IMR-90 (cell line): ENCODE data around the gene ZNF384. TPM values are rescaled to one million over a fixed set of nuclear protein-coding genes. Genes with fewer than 3 reads are reported as not detected.

Experiments used
- ATAC-seq: fragments of 200-7000 bp; cut with Tn5 transposase; 2 replicates; pipeline ENCODE4 v1.9.1; 2020; ENCODE audit warnings: low read depth, mild to moderate bottlenecking, moderate library complexity
- BruUV-seq: library from RNA; stranded (reverse); fragments of 400-500 nt; replicated peaks from 2 replicates; lab custom pipeline; 2021; lab: Mats Ljungman, UMichigan
- CTCF ChIA-PET: fragments of 300-600 bp; formaldehyde crosslinking; extraction: SDS; loops from one replicate; lab custom pipeline; 2021; ENCODE audit warnings: antibody characterized with exemption; lab: Yijun Ruan, JAX
- POLR2A ChIA-PET: fragments of 300-600 bp; sonication (Branson Sonifier 250); formaldehyde crosslinking; loops from one replicate; lab custom pipeline; 2022; ENCODE audit warnings: antibody characterized with exemption; ENCODE audit not compliant: unreplicated experiment; lab: Charles Lee
- DNase-seq: peaks from one replicate; pipeline ENCODE4 v3.0.0; 2013
- H2AFZ ChIP-seq: replicated peaks from 2 replicates; pipeline ENCODE3; 2013; ENCODE audit warnings: low read length, mild to moderate bottlenecking; ENCODE audit not compliant: poor library complexity
- H2AK5ac ChIP-seq: 2 replicates; pipeline ENCODE4 v1.6.1; 2013; ENCODE audit warnings: low read depth, low read length, inconsistent platforms
- H2AK9ac ChIP-seq: replicated peaks from 2 replicates; pipeline ENCODE3; 2013; ENCODE audit warnings: mild to moderate bottlenecking, low read depth, low read length, moderate library complexity; ENCODE audit not compliant: poor library complexity
- H2BK120ac ChIP-seq: 2 replicates; pipeline ENCODE4 v1.6.1; 2013; ENCODE audit warnings: low read depth, low read length, inconsistent platforms
- H2BK15ac ChIP-seq: 3 replicates; pipeline ENCODE4 v1.6.1; 2013; ENCODE audit warnings: low read depth, low read length, inconsistent platforms
- H2BK20ac ChIP-seq: 2 replicates; pipeline ENCODE4 v1.6.1; 2013; ENCODE audit warnings: low read depth, mild to moderate bottlenecking, inconsistent platforms, low read length, moderate library complexity
- H2BK5ac ChIP-seq: 2 replicates; pipeline ENCODE4 v1.6.1; 2013; ENCODE audit warnings: mild to moderate bottlenecking, low read depth, low read length, inconsistent platforms; ENCODE audit not compliant: poor library complexity, severe bottlenecking
- H3K14ac ChIP-seq: replicated peaks from 2 replicates; pipeline ENCODE4 v1.6.1; 2013; ENCODE audit warnings: low read depth, low read length, inconsistent platforms
- H3K18ac ChIP-seq: 2 replicates; pipeline ENCODE4 v1.6.1; 2013; ENCODE audit warnings: low read depth, low read length, control low read depth
- H3K23ac ChIP-seq: 2 replicates; pipeline ENCODE4 v1.6.1; 2013; ENCODE audit warnings: low read depth, low read length, inconsistent platforms
- H3K27ac ChIP-seq: 2 replicates; pipeline ENCODE4 v1.5.1; 2013; ENCODE audit warnings: mild to moderate bottlenecking, control low read depth, low read length; ENCODE audit not compliant: insufficient read depth
- H3K27me3 ChIP-seq: 2 replicates; pipeline ENCODE4 v1.6.1; 2013; ENCODE audit warnings: low read length; ENCODE audit not compliant: control insufficient read depth, insufficient read depth
- H3K36me3 ChIP-seq: 2 replicates; pipeline ENCODE4 v1.6.1; 2013; ENCODE audit warnings: low read length, mixed read lengths; ENCODE audit not compliant: control insufficient read depth, insufficient read depth
- H3K4ac ChIP-seq: 2 replicates; pipeline ENCODE4 v1.6.1; 2013; ENCODE audit warnings: low read depth, low read length, inconsistent platforms
- H3K4me1 ChIP-seq: 2 replicates; pipeline ENCODE4 v1.6.1; 2013; ENCODE audit warnings: low read length, mixed read lengths; ENCODE audit not compliant: control insufficient read depth, insufficient read depth
- H3K4me2 ChIP-seq: 2 replicates; pipeline ENCODE4 v1.6.1; 2013; ENCODE audit warnings: low read depth, mild to moderate bottlenecking, control low read depth, low read length, moderate library complexity
- H3K4me3 ChIP-seq: 2 replicates; pipeline ENCODE4 v1.5.1; 2013; ENCODE audit warnings: low read depth, mild to moderate bottlenecking, control low read depth, low read length, moderate library complexity; ENCODE audit not compliant: insufficient read depth
- H3K56ac ChIP-seq: 2 replicates; pipeline ENCODE4 v1.6.1; 2013; ENCODE audit warnings: low read length, inconsistent platforms; ENCODE audit not compliant: insufficient read depth; ENCODE audit errors: extremely low read depth
- H3K79me1 ChIP-seq, 2 experiments: 2 replicates each; pipeline ENCODE4 v1.6.1; 2013; ENCODE audit warnings: low read length in 2 of 2, inconsistent platforms in 1 of 2, low read depth in 1 of 2
- H3K9ac ChIP-seq: 2 replicates; pipeline ENCODE4 v1.6.1; 2013; ENCODE audit warnings: low read depth, low read length, control low read depth
- H3K9me1 ChIP-seq: 2 replicates; pipeline ENCODE4 v1.6.1; 2013; ENCODE audit warnings: low read length, inconsistent platforms; ENCODE audit not compliant: insufficient read depth
- H3K9me3 ChIP-seq: 2 replicates; pipeline ENCODE4 v1.6.1; 2013; ENCODE audit warnings: low read length; ENCODE audit not compliant: control insufficient read depth, insufficient read depth
- H4K20me1 ChIP-seq: 2 replicates; pipeline ENCODE4 v1.6.1; 2013; ENCODE audit warnings: low read length, inconsistent platforms; ENCODE audit not compliant: insufficient read depth
- H4K5ac ChIP-seq: 2 replicates; pipeline ENCODE4 v1.6.1; 2013; ENCODE audit warnings: mild to moderate bottlenecking, low read depth, low read length, control low read depth
- H4K8ac ChIP-seq, 2 experiments: 2 replicates each; pipeline ENCODE4 v1.6.1; 2013; ENCODE audit warnings: low read depth in 2 of 2, low read length in 2 of 2, control low read depth in 1 of 2, inconsistent platforms in 1 of 2
- H4K91ac ChIP-seq: 2 replicates; pipeline ENCODE4 v1.6.1; 2013; ENCODE audit warnings: low read depth, low read length, inconsistent platforms; ENCODE audit not compliant: insufficient read depth
- MAZ ChIP-seq: IDR thresholded peaks from 2 replicates; pipeline ENCODE4 v1.6.1; 2012; ENCODE audit warnings: low read depth, mild to moderate bottlenecking, low read length, improper control_type of control experiment, moderate library complexity, borderline replicate concordance
- MXI1 ChIP-seq: IDR thresholded peaks from 2 replicates; pipeline ENCODE4 v1.6.1; 2012; ENCODE audit warnings: low read depth, mild to moderate bottlenecking, low read length, moderate library complexity, borderline replicate concordance
- NFE2L2 ChIP-seq: fragments of 150-350 bp; IDR thresholded peaks from 2 replicates; pipeline ENCODE4 v1.6.1; 2016; ENCODE audit warnings: low read depth, mild to moderate bottlenecking, low read length
- WGBS, 2 experiments: methylation state at CpG; one replicate each; pipeline versions ENCODE4 v1.1.5 to v1.1.7; 2013; ENCODE audit warnings: missing lambda C conversion rate in 2 of 2; ENCODE audit not compliant: insufficient read length in 1 of 2; ENCODE audit errors: extremely low coverage in 2 of 2; 5-methylcytosine and 5-hydroxymethylcytosine counted together
- dilution Hi-C: fragments of 300-500 bp; cut with HindIII; formaldehyde crosslinking; loops from one replicate; pipeline ENCODE4 v1.14.3; 2018; ENCODE audit warnings: low sequenced_read_pairs; ENCODE audit not compliant: unreplicated experiment
- in situ Hi-C: fragments of 300-500 bp; cut with MboI; formaldehyde crosslinking; loops from 3 replicates; pipeline ENCODE4 v1.14.3; 2019; ENCODE audit warnings: low sequenced_read_pairs, inconsistent platforms, mixed read lengths
- intact Hi-C: fragments of 100-400 bp; cut with micrococcal nuclease; formaldehyde crosslinking; loops from 2 replicates; pipeline ENCODE4 v1.10.0; 2022
- polyA plus RNA-seq, 3 experiments: library from polyadenylated mRNA; depleted of rRNA; stranded (reverse); fragments of >200 nt; gene quantifications; 2 replicates each; pipeline ENCODE4 v1.2.3, GENCODE V29; 2012; ENCODE audit warnings: low replicate concordance in 1 of 3
- total RNA-seq: library from RNA; depleted of rRNA; stranded (reverse); fragments of >200 nt; gene quantifications from 2 replicates; pipeline ENCODE4 v1.2.3, GENCODE V29; 2012
- TF ChIP-seq, protein P1 (sequence below): conservative IDR thresholded peaks from 2 replicates; pipeline ENCODE4 v1.5.1; 2012; ENCODE audit warnings: mild to moderate bottlenecking, low read depth, low read length, improper control_type of control experiment

ZNF384 gene
- total and polyA plus RNA-seq, 2 of the 4 experiments (the other 2 are of a cell fraction), result 16.3 to 55.6 TPM

- no peak for TF ChIP-seq MXI1
These were observed 42.7 kb downstream of the ZNF384 start (continued) for GRCh38 chr12:6646276-6647082.

DNA sequence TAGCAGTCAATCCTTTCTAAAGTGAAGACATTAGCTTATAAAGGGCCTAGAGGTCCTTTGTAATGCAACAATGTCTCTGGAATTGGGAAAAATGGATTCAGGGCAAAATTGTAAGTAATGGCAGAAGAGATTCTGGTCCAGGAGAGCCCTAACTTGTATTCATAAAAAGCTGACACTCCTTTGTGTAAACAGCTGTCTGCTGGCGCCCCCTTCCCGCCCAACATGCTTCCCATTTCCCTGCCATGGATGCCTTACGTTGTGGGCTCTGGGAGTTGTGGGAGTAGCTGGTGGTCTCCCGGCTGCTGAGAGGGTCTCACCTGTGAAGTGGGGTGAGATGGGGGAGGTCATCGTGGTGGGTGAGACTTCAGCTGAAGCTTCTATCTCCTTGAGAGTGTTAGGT lies 44.3 kb downstream of the ZNF384 start:
- 17% methylated on average over 1 of the region's 5 CpGs; no CpG with 5 or more reads in 1 of the 2 experiments for WGBS, 2 experiments
- DNase-seq (no peak), ATAC-seq (no peak)
- Histone ChIP-seq H3K4ac (no peak overlapping the region), H2AFZ (no peak overlapping the region), H3K4me1 (no peaks in the 10 kb centered on the region), H2BK20ac (no peak overlapping the region), H3K27me3 (peaks cover 14% of the 10 kb centered on the region), H3K36me3 (peaks cover 12% of the 10 kb centered on the region), H4K5ac (no peak overlapping the region), H3K23ac (no peak overlapping the region), H2BK15ac (no peak overlapping the region), H4K20me1 (no peaks in the 10 kb centered on the region), H3K9me3 (peaks cover 19% of the 10 kb centered on the region), H3K4me2 (no peak overlapping the region), H3K9me1 (no peaks in the 10 kb centered on the region), H2AK5ac (no peak overlapping the region), H4K8ac (no peak overlapping the region), H2BK120ac (no peak overlapping the region), H3K27ac (no peak overlapping the region), H2AK9ac (no peak overlapping the region), H3K14ac (no peak overlapping the region), H4K91ac (no peak overlapping the region), H3K18ac (no peak overlapping the region), H3K79me1 (no peaks in the 10 kb centered on the region), H3K56ac (no peak overlapping the region), H3K9ac (no peak overlapping the region), H3K4me3 (no peak overlapping the region), H2BK5ac (no peak overlapping the region)
- CTCF ChIA-PET, result interaction anchor here (1.0 kb wide), 1 partner anchor 87 kb away, joined by 4 read pairs; no protein-coding TSS in a partner anchor
- intact Hi-C loops (no loop called here), in situ Hi-C loops (no loop called here), dilution Hi-C loops (no loop called here)
- TF ChIP-seq, protein P1, sequence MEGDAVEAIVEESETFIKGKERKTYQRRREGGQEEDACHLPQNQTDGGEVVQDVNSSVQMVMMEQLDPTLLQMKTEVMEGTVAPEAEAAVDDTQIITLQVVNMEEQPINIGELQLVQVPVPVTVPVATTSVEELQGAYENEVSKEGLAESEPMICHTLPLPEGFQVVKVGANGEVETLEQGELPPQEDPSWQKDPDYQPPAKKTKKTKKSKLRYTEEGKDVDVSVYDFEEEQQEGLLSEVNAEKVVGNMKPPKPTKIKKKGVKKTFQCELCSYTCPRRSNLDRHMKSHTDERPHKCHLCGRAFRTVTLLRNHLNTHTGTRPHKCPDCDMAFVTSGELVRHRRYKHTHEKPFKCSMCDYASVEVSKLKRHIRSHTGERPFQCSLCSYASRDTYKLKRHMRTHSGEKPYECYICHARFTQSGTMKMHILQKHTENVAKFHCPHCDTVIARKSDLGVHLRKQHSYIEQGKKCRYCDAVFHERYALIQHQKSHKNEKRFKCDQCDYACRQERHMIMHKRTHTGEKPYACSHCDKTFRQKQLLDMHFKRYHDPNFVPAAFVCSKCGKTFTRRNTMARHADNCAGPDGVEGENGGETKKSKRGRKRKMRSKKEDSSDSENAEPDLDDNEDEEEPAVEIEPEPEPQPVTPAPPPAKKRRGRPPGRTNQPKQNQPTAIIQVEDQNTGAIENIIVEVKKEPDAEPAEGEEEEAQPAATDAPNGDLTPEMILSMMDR, result 0 out of 2 replicates have a peak, but pooled peaks have one; percentile 15
- TF ChIP-seq MAZ (no peak), NFE2L2 (no peak)
- BruUV-seq, result no TSS peak
- POLR2A ChIA-PET, result interaction anchor here (0.5 kb wide), 1 partner anchor 111 kb away, joined by 4 read pairs; the partner anchor contains the start of gene GAPDH
